ENCODE results near the gene HS3ST5. TPM values are rescaled to one million over a fixed set of nuclear protein-coding genes. Genes with fewer than 3 reads are reported as not detected.

Gene HS3ST5
- total RNA-seq, 1 donor: not detected

GRCh38 chr6:114361036-114361435 lies 18.2 kb upstream of the HS3ST5 start:
- no peak for TF ChIP-seq CTCF (IDR thresholded peaks at IDR 0.05; ENCODE audit: extremely low read depth, low read depth, low read length)
- Histone ChIP-seq H3K4me3 (ENCODE audit: insufficient read depth, low read length) (no peak overlapping the region), H3K36me3 (ENCODE audit: insufficient read depth, low read length) (no peaks in the 10 kb centered on the region), H3K27me3 (ENCODE audit: insufficient read depth, low read length) (no peaks in the 10 kb centered on the region), H3K4me1 (ENCODE audit: insufficient read depth, low read length) (no peaks in the 10 kb centered on the region), H4K20me1 (ENCODE audit: insufficient read depth, low read length) (no peaks in the 10 kb centered on the region), H3K27ac (ENCODE audit: low read depth, low read length) (no peak overlapping the region), H3K4me2 (ENCODE audit: insufficient read depth, low read length) (no peak overlapping the region), H2AFZ (ENCODE audit: low read length) (no peak overlapping the region), H3K9me3 (ENCODE audit: low read depth, low read length) (no peaks in the 10 kb centered on the region), H3K79me2 (ENCODE audit: insufficient read depth, low read length) (no peaks in the 10 kb centered on the region)
- DNase-seq (ENCODE audit: insufficient read length, low spot score, missing footprints): no peak

- no peaks in the 10 kb centered on the region for H3K36me3 ChIP-seq (ENCODE audit: insufficient read depth, low read length)
- no peak overlapping the region for H3K27ac ChIP-seq (ENCODE audit: low read depth, low read length)
- no peaks in the 10 kb centered on the region for H4K20me1 ChIP-seq (ENCODE audit: insufficient read depth, low read length)
- no peaks in the 10 kb centered on the region for H3K4me1 ChIP-seq (ENCODE audit: insufficient read depth, low read length)
- H3K9me3 ChIP-seq (ENCODE audit: low read depth, low read length): no peaks in the 10 kb centered on the region
- H3K4me3 ChIP-seq (ENCODE audit: insufficient read depth, low read length): no peak overlapping the region
- no peak for DNase-seq (ENCODE audit: insufficient read length, low spot score, missing footprints)
- H3K79me2 ChIP-seq (ENCODE audit: insufficient read depth, low read length): no peaks in the 10 kb centered on the region
- H3K4me2 ChIP-seq (ENCODE audit: insufficient read depth, low read length): no peak overlapping the region
- no peak for TF ChIP-seq CTCF (IDR thresholded peaks at IDR 0.05; ENCODE audit: extremely low read depth, low read depth, low read length)
- H3K27me3 ChIP-seq (ENCODE audit: insufficient read depth, low read length): no peaks in the 10 kb centered on the region
- H2AFZ ChIP-seq (ENCODE audit: low read length): no peak overlapping the region
Measured at GRCh38 chr6:114355300-114355699, 12.5 kb upstream of the HS3ST5 start.

- Histone ChIP-seq H3K9me3 (ENCODE audit: low read depth, low read length) (no peaks in the 10 kb centered on the region), H3K4me3 (ENCODE audit: insufficient read depth, low read length) (no peak overlapping the region), H3K4me2 (ENCODE audit: insufficient read depth, low read length) (no peak overlapping the region), H3K4me1 (ENCODE audit: insufficient read depth, low read length) (no peaks in the 10 kb centered on the region), H3K79me2 (ENCODE audit: insufficient read depth, low read length) (no peaks in the 10 kb centered on the region), H3K36me3 (ENCODE audit: insufficient read depth, low read length) (no peaks in the 10 kb centered on the region), H2AFZ (ENCODE audit: low read length) (no peak overlapping the region), H3K27ac (ENCODE audit: low read depth, low read length) (no peak overlapping the region), H3K27me3 (ENCODE audit: insufficient read depth, low read length) (no peaks in the 10 kb centered on the region), H4K20me1 (ENCODE audit: insufficient read depth, low read length) (no peaks in the 10 kb centered on the region)
- TF ChIP-seq CTCF (IDR thresholded peaks at IDR 0.05; ENCODE audit: extremely low read depth, low read depth, low read length): no peak
- DNase-seq (ENCODE audit: insufficient read length, low spot score, missing footprints): no peak
Measured at GRCh38 chr6:114354482-114354881, 11.7 kb upstream of the HS3ST5 start.

GRCh38 chr6:114346451-114346850 lies 3.6 kb upstream of the HS3ST5 start:
- Histone ChIP-seq H2AFZ (ENCODE audit: low read length) (no peak overlapping the region), H3K27me3 (ENCODE audit: insufficient read depth, low read length) (peaks cover 25% of the 10 kb centered on the region), H3K27ac (ENCODE audit: low read depth, low read length) (no peak overlapping the region), H3K4me3 (ENCODE audit: insufficient read depth, low read length) (no peak overlapping the region), H3K36me3 (ENCODE audit: insufficient read depth, low read length) (no peaks in the 10 kb centered on the region), H3K9me3 (ENCODE audit: low read depth, low read length) (no peaks in the 10 kb centered on the region), H3K79me2 (ENCODE audit: insufficient read depth, low read length) (no peaks in the 10 kb centered on the region), H3K4me1 (ENCODE audit: insufficient read depth, low read length) (no peaks in the 10 kb centered on the region), H4K20me1 (ENCODE audit: insufficient read depth, low read length) (no peaks in the 10 kb centered on the region), H3K4me2 (ENCODE audit: insufficient read depth, low read length) (no peak overlapping the region)
- DNase-seq (ENCODE audit: insufficient read length, low spot score, missing footprints): peak; percentile 72
- TF ChIP-seq CTCF (IDR thresholded peaks at IDR 0.05; ENCODE audit: extremely low read depth, low read depth, low read length): no peak
